ENCODE results near the gene SCN8A.
"Not testable (repeated sequence)": the region's sequence is repeated elsewhere in the genome, so short reads cannot be mapped to it uniquely, and the experiment has no call there.

Gene SCN8A

DNA sequence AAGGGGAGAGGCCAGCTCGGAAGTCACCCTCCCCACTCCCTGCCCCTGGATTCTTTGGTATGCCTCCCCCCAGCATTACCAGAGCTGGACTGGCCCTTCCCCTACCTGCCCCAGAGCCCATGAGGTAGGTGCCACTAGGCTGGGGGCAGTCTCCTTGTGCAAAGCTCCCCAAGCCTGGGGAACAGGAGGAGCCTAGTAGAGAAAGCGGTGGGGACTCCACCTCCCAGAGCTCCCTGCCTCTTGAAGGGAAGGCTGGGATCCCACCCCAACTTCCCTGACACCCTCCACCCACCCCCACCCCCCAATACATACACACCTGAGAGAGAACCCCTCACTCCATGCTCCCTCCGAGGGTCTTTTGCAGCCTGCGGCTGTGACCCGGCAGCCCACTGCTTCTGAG, 227.1 kb downstream of the SCN8A start:
- no peak for DNase-seq

DNA sequence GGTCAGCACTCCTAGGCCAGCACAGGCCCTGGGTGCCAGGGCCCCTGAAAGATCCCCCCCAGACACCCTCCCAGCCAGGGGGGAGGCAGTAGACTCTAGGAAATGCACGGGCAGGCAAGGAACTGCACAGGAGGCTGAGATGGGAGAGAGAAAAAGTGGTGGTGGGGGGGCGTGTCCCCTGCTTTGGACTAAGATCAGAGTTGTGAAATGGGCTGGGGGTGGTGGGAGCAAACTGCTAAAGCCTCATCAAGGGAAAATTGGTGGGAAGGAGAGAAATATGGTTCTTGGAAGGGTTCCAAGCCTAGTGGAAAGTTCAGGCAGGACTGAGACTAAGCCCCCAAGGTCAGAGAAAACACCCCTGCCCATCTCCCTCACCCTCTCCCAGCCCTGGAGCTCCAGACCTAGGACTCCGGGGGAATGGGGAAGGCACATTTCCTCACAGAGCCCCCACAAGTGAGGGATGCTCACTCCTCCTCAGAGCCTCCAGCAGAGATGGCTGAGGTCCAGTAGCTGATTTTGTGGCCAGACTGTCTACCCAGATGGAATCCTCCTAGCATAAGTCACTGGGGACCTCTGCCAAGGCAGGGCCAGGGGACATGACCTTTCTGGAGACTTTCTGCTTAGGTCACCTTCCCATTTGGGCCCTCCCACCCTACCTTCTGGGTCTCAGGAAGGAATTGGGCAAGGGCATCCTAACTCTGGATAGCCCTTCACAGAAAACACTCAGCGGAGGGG, 227.7 kb downstream of the SCN8A start:
- no peak for DNase-seq

DNA sequence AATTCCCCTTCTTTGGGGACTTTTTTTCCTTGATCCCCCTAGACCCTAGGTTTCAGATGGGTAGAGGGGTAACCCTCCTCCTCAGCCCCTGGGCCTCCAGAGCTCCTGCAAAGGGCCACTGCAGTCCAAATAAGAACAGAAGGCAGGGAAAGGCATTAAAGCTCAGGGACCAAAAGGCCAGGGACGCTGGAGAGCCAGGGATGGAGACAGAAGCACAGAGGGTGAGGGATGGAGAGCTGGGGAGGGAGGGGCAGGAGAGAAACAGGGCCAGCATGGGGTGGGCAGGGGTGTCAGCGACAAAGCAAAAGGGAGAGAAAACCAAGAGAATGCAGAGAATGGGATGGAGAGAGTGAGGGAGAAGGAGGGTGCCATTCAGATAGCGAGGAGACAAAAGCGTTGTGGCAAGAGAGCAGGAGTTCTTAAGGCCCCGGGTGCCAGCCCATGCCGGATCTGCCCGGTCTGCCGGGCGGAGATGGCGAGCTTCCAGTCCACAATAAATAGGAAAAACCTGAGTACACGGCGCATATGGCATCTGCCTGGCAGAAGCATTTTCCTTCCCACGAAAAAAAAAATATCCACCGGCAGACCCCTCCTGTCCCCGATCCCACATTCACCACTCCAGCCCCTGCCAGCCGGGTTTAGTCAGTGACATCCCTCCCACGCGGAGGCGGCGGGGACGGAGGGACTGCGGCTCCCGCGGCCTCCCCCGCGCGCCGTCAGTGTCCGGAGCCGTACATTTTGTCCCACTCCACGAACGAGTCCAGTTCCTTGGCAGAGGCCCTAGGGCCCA, 228.9 kb downstream of the SCN8A start:
- no peak for DNase-seq

DNA sequence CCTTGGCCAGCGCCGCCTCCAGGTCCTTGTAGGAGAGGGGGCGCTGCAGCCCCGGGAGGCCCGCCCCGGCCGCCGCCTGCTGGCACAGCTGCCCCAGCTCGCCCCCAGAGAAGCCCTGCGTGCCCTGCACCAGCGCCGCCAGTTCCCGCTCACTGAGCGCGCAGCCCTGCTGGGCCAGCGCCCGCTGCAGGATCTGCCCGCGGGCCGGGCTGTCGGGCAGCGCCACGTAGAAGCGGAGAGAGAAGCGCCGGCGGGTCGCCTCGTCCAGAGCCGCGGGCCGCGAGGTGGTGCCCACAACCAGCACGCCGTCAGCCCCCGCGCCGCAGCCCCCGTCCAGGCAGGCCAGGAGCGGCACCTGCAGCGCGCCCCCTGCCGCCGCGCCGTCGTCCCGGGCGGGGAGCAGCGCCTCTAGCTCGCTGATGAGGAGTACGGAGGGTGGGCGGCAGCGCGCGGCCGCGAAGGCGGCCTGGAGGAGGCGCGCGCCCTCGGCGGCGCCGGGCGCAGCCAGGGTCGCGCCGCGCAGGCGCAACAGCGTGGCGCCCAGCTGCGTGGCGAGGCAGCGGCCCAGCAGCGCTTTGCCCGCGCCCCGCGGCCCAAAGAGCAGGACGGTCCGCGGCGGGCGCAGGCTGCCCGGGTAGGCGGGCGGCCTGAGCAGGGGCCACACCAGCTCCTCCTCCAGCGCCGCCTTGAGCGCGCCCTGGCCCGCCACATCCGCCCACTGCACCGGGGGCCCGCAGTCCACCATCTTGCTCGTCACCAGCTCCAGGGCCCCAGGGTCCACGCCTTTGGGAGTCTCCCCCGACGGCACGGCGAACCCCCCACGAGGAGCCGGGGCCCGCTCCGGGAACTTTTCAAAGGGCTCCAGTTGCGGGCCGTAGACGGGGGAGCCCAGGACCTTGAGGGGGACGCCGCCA, 229.8 kb downstream of the SCN8A start:
- DNase-seq: peak; percentile 78

DNA sequence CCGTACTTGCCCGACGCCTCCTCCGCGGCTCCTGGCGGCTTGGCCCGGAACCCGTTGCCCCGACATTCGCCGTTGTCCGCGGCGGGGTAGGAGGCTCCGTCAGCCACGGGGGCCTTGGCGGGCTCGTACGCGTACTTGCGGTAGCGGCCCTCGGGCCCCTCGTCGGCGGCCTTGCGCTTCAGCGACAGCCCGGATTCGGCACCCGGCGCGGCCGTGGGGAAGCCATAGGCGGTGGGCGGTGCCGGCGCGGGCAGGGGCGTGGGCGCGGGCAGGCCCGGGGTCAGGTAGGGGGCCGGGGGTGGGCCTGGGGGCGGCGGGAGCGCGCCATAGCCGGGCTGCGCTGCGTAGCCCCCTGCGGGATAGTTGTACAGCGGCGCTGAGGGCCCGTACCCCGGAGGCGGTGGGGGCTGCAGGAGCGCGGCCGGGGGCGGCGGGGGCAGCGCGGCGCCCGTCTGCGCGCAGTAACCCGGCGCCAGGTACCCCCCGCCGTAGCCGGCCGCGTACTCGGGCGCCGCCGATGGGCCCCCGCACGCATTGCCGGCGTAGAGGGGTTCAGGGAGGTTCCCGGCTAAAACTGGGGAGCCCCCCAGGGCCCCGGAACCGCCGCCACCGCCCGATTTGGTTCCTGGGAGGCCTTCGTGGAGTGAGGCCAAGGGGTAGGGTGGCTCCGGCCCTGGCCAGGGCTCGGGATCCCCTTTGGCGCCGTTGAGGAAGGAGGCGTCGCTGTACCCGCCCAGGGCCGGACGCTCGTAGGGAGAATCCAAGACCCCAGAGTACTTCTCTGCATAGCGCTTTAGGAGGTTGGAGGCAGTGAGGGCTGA, 230.6 kb downstream of the SCN8A start:
- DNase-seq: no peak

DNA sequence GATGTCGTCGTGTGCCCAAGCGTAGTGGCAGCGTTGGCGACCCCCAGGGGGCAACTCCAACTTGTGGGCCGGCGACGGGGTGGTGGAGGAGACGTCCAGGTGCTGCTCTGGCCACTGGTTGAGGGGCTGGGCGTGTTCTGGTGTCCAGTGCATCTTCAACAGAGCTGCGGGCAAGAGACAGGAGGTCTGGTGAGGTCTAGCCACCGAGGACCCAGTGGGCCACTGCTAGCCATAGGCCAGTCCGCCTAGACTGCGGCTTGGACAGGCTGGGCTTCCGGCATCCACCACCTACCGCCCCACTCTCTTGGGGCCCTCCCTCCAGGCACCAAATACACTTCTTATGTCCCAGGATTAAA, 231.2 kb downstream of the SCN8A start:
- DNase-seq: no peak

DNA sequence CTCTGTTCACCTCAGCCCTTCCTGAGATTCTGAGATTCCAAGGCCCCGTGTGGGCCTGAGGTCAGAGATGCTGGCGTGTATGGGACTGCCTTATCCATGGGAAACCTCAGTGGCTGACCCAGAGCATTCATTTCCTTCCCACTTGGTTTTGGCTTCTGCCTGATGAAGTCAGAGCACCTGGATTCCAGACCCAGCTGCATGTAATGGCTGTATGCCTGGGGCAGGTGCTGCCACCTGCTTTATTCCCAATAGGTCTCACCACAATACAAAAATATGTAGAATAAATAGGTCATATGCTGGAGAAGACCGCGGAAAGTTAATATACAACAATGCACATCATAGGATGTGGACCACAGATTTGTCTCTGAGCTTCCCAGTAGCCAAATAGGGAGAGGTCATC, 231.9 kb downstream of the SCN8A start:
- DNase-seq: no peak

DNA sequence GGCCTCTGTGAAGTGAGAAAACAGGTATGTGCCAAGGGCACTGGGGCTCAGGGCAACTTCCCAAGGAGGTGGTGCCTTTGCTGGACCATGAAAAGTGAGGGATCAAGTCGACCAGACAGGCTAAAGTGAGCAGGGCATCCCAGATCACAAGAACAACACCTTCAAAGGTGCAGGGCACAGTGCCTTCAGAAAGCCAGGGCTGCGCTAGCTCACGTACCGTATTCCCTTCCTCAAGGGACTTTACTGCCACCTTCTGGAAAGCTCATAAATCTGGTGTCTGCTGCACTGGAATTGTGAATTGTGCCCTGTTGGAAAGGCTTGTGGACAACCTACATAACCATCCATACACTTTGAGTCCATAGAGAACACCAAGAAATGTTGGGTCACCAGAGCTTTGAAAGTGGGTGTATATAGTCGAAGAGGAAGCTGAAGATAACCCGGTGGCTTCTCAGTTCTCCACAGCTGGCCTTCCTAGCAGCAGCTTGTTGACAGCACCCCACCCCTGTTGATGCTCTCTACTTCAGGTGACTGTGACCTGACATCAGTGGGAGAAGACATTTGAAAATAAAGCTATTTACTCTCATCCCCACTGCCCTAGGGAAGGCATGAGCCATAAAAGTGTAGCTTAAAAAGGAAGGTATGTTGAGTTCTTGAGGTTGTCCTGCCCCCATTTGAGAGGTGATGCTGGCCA, 233.0 kb downstream of the SCN8A start:
- DNase-seq: no peak

DNA sequence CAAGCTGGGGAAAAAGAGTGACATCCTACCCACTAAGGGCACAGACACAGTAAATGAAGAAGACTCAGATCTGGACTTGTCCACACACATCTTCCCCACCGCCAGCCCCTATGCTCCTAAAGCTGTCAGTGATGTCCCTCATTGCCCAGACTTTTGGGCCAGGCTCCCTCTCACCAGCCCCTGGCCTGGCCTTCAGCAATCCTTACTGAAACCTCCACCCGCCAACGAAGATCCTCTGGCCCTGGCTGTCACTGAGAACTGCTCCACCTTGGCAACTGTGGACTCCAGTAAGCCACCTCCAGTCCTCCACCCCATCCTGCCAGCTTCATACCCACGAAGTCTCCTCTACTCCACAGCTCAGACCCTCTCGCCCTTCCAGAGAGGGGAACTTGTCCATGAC, 234.2 kb downstream of the SCN8A start:
- DNase-seq: no peak

DNA sequence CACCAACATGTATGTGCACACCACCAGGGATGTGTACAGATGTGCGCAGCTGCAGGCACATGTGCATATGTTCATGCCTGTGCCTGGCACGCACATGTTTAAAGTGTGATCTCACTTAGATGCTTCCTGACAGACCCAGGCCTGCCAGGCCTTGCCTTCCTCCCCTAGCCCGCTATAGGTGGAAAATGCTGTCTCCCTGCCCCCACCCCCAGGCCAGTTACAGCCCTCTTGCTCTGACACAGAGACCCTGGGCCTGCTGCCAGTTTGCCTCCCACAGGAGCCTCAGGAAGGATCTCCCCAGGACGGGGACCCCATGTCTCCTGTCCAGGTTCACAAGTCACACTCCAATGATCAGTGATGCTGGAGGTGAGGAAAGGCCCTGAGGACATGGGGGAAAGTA, 235.8 kb downstream of the SCN8A start:
- DNase-seq: no peak

DNA sequence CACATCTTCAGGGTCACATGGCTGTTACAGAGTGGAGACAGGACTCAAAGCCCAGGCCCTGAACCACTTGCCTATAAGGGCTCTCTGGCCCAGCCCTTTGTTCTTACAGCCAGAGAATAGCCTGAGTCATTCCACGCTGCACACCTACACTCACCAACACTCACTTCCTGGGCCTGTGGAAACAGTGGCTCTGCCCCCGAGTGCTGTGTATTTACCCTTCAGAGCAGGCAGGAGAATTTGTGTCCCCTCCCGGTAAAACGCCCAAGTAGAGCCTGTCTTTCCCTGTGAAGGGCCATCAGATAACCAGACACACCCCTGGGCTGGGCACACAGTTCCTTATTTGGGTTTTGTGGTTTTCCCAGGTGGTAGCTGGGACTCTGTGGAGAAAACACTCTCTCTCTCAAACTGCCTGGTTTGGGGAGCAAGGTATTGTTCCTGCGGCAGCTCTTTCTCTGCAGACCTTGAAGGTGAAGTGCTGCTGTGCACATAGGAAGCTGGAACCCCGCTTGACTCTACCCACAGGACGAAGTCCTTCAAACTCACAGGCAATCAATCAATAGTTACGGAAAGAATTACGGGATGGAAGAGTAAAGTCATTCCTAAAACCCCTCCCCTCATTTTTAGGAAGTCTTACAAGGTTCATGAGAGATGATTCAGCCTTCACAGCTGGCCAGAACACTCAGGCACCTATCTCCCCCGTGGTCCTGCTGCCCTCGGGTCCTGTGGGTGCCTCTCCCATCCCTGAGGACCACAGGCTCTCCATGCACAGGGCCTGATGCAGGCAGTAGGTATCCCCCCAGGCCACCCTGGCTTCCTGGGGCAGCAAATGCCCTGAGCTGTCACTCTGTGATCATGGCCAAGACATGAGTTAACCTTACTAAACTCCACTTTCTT, 237.1 kb downstream of the SCN8A start:
- peak; percentile 5 for DNase-seq

DNA sequence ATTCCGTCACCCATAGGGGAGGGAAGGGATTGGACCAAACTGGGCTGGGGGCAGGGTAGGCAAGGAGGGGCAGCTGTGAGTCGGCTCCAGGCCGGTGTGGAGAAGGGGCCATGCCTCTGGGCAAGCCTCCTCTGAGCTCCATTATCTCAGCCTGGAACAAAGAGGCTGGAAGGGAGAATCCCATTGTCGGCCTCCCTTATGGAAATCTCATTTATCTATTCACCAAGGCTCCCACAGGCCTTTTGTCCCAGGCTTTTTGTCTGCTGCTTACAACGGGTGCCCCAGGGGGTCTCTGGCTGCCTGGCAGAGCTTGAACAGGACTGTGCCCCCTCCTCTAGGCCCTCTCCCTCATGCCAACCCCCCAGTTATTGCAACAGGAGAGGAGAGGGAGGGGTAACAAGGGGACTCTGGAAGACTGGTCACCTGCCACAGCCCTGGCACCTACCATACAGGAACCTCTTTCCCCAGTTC, 238.0 kb downstream of the SCN8A start:
- DNase-seq: peak; percentile 5

DNA sequence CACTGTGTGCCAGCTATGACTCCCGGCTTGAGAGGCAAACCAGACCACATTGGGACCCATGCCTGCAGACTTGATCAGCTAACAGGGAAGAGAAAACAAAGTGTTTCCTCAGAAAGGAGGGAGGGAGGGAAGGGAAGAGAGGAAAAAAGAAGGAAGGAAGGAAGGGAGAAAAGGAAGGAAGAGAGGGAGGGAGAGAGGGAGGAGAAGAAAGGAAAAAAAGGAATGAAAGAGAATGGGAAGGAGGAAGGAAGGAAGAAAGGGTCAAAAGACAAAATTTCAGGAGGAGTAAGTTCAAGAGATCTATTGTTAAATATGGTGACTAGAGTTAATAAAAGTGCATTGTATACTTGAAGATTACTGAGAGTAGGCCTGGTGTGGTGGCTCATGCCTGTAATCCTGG, 238.6 kb downstream of the SCN8A start:
- no peak for DNase-seq

DNA sequence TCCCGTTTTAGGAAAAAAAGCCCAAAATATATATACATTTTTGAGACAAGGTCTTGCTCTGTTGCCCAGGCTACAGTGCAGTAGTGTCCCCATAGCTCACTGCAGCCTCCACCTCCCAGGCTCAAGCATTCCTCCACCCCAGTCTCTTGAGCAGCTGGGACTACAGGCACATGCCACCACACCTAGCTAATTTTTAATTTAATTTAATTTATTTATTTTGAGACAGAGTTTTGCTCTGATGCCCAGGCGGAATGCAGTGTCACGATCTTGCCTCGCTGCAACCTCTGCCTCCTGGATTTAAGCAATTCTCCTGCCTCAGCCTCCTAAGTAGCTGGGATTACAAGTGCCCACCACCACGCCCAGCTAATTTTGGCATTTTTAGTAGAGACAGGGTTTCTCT, 240.8 kb downstream of the SCN8A start:
- not testable (repeated sequence) for DNase-seq

DNA sequence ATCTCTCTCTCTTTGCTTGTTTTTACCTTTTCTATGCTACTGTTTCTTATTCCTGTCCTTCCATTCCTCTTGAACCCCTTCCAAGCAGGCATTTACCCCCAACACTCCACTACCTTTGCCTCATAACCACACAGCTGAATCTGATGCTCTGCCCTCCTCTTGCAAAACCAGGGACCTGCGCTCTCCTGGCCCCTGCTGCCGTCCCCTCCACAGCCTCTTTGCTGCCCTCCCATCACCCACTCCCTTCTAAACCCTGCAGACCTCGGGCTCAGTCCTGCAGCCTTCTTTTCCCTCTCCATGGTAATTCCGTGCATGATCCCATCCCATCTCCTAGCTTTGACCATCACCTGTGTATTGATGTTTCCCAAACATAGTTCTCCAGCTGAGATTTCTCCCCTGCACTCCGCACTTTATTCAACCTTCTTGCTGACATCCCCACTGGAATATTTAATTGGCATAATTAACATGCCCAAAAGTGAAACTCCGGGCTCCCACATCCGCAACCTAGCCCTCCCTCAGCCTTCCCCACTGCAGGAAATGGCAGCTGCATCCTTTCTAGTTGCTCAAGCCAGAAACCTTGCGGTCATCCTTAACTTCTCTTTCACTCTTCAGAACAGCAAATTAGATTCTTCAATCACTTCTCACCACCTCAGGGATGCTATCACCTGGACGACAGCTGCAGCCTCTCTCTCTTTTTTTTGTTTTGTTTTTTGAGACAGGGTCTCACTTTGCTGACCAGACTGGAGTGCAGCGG, 241.5 kb downstream of the SCN8A start:
- no peak for DNase-seq

DNA sequence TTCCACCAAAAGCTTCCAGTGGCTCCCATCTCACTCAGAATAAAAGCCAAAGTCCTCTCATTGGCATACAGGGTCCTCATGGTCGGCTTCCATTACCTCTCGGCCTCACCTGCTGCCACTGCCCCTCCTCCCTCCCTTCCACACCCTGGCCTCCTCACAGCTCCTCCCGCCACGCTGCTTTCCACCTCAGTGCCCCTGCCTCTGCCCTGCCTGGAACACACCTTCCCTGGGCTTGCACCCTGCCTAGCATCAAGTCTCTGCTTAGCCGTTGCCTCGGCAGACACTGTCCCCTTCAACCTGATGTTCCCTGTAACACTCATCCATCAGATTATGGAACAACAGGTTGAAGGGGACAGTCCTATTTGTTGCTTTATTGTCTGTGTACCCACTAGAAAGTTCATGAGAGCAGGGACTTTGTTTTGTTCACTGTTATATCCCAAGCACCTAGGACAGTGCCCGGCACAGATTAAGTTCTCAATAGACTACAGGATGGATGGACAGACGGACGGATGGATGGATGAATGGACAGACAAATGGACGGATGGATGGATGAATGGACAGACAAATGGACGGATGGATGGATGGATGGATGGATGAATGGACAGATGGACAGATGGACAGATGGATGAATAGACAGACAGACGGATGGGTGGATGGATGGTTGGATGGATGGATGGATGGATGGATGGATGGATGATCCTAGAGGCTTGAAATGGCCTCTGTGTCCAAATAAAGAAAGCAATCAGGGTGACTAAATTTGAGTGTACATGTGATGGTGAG, 242.6 kb downstream of the SCN8A start:
- DNase-seq: no peak

DNA sequence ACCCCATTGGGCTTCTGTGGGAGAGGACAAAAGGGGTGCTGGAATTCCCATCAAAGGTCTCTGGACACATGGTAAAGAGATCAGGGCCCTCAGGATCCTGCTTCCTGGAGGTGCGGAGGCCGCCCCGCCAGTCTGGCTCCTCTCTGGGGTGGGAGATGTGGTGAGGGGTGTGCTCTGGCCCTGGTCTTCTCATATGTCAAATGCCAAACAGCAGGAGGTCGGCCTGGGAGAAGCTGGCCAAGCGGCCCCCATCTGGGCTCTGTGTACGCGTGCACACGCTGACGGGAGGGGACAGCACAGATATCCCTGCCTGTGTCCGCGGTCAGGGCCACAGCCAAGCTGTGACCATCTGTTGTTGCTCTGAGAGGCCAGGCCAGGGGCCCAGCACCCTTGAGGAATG, 243.4 kb downstream of the SCN8A start:
- no peak for DNase-seq

DNA sequence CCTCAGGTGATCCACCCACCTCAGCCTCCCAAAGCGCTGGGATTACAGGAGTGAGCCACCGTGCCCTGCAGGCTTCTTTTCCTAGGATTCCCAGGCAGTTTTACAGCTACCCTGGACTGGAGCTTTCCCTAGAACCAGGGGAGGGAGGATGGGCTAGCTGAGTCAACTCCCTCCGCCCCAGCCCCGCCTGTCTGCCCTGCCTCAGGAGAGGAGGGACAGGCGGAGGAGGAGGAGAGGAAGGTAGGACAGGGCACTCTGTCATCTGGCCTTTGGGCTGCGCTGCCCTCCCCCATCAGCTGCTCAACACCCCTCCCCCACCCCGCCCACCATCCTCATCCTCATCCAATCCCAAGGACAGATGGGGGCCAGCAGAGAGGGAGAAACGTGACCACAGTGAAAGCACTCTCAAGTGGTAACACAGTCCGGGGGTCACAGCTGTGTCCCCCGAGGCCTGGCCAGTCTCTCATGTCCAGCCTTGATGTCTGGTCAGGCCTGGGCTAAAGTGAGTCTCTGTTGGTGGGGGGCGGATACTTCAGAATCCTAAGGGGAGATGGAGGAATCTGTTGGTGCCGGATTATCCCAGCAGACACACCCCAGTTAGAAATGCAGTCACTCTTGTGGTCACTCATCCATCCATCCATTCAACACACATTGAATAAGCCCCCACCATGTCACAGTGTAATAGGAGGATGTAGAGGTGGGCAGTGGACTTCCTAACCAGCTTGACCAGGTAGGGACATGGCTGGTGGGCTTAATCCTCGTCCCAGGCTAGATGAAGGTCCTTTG, 245.2 kb downstream of the SCN8A start:
- DNase-seq: no peak
